Fibroblast of the aortic adventitia (primary cell): ENCODE data around the gene RAB17. TPM values are rescaled to one million over a fixed set of nuclear protein-coding genes. Genes with fewer than 3 reads are reported as not detected.

Experiments used
- DNase-seq: peaks from one replicate; pipeline ENCODE4 v3.0.0-alpha.2; 2010; ENCODE audit warnings: low read depth
- H3K4me3 ChIP-seq: 2 replicates; pipeline ENCODE4 v1.5.1; 2011; ENCODE audit warnings: low read depth, mild to moderate bottlenecking, control low read depth, low read length, moderate library complexity
- total RNA-seq: library from RNA; depleted of rRNA; stranded (reverse); fragments of >200 nt; gene quantifications from 2 replicates; pipeline ENCODE4 v1.2.3, GENCODE V29; 2012; ENCODE audit warnings: low replicate concordance
- TF ChIP-seq, protein P1 (sequence below): IDR thresholded peaks from 2 replicates; pipeline ENCODE4 v1.5.1; 2011; ENCODE audit warnings: mild to moderate bottlenecking, low read length, control low read depth, inconsistent platforms; ENCODE audit not compliant: insufficient read depth

Gene RAB17
- total RNA-seq, 1 donor: 0.54 TPM

DNA sequence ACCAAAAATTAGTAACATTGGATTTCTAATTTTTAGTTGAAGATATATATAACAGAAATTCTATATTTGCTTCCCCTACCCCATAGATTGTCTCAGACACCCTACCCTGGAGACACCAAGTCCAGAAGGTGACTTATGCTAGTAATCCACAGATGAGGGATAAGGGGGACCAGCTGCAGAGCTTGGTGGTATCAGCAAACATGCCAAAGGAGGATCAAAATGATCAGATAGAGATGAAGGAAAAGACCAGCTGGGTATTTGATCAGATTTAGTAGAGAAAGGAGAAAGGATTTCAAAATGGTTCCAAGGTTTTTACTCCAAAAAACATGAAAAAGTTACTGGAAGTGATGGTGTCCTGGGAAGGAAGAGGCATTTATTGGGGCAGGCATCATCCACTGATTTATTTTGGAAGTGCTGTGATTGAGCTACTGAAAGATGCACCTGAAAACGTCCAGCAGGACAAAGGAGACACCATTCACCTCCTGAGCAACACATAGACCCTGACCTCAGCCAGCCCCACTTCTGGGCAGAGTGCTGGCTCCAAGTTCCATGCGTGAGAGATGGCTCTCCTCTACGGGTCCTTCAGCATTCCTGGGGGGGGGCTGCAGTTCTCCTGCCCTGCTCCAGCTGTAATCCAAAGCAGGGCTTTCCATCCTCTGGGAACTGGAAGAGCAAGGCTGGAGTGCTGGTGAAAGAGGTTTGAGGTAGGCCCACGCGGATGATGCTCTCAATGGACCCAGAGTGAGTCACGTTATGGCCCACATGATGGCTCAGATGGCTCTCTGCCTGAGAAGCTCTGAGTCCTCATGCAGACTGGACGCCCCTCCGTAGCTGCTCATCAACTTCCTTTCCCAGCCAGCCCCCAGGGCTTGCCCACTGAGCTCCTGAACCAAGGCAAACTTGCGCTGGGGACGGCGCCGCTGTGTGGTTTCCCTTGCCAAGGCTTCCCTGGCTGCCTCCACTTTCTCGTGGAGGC, 33.2 kb upstream of the RAB17 start:
- peak; percentile 22 for DNase-seq
- TF ChIP-seq, protein P1, sequence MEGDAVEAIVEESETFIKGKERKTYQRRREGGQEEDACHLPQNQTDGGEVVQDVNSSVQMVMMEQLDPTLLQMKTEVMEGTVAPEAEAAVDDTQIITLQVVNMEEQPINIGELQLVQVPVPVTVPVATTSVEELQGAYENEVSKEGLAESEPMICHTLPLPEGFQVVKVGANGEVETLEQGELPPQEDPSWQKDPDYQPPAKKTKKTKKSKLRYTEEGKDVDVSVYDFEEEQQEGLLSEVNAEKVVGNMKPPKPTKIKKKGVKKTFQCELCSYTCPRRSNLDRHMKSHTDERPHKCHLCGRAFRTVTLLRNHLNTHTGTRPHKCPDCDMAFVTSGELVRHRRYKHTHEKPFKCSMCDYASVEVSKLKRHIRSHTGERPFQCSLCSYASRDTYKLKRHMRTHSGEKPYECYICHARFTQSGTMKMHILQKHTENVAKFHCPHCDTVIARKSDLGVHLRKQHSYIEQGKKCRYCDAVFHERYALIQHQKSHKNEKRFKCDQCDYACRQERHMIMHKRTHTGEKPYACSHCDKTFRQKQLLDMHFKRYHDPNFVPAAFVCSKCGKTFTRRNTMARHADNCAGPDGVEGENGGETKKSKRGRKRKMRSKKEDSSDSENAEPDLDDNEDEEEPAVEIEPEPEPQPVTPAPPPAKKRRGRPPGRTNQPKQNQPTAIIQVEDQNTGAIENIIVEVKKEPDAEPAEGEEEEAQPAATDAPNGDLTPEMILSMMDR: no peak
- no peak overlapping the region for H3K4me3 ChIP-seq

DNA sequence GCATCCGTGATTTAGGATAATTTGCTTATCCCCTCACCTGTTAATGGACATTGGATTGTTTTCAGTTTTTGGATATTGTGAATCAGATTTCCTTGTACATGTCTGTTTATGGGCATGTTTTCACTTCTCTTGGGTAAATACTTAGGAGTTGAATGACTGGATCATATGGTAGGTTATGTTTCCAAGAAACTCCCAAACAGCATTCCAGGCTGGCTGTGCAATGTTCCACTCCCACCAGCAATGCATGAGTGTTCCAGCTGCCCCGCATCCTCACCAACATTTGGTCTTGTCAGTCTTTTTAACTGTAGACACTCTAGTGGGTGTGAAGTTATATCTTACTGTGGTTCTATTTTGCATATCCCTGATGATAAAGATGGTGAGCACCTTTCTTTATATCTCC, 27.9 kb upstream of the RAB17 start:
- H3K4me3 ChIP-seq: no peak overlapping the region
- peak; percentile 76 for DNase-seq
- TF ChIP-seq, protein P1: no peak

DNA sequence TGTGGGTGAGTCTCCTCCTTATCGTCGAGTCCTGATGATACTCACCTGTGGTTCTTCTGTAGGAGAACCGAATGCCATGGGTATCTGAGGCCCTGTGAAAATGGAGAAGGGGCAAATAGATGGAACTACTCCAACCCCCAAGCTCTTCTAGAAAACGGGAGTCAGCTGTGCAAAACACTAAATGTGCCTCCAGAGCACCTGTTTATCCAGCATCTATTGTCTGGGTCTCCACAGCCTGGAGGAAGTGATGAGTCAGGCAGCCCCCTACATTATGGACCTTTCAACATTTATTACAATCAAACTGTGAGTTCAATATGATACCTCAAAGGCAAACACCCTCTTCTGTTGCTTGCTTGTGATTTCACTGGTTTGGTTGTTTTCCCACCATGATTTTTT, 27.1 kb upstream of the RAB17 start:
- TF ChIP-seq, protein P1: no peak
- DNase-seq: no peak

DNA sequence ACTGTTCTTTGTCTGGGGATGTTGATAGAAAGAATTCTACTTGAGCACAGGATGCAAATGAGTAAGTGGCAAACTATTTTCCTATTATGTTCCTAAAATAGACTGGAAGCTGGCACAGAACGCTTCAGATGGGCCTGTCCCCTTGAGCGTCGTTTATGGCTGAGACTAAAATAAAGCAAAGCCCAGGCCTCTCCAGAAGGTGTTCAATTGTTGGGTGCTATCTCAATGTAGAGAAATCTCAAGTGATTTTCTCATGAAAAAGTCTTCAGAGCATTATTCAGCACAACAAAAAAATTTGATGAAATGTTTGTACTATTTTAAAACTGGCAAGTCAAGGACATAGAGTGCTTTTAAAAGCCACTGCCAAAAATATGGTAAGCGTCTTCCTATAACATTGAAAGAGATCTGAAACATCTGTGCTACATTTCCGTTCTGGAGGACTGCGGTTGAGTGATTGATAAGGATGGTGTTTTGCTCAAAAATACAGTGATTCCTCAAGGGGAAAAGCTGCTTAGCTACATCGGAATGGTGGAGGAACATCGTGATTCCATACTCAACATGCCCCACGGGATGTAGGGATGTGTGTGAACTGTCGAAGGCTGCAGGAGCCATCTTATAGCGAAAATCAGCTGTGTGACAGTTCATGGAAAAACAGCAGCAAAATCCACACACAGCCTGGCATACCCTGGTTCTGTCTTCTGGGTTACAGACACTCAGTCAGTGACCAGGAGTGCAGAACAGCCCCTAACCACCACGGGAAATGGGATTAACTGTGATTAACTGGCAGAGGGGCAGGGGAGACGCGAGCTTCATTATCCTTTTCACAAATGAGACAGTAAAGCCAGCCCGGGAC, 26.4 kb upstream of the RAB17 start:
- H3K4me3 ChIP-seq: no peak overlapping the region
- TF ChIP-seq, protein P1: no peak
- DNase-seq: peak; percentile 91

More for the DNA sequence above, 27.1 kb upstream of the RAB17 start:
- no peak overlapping the region for H3K4me3 ChIP-seq

DNA sequence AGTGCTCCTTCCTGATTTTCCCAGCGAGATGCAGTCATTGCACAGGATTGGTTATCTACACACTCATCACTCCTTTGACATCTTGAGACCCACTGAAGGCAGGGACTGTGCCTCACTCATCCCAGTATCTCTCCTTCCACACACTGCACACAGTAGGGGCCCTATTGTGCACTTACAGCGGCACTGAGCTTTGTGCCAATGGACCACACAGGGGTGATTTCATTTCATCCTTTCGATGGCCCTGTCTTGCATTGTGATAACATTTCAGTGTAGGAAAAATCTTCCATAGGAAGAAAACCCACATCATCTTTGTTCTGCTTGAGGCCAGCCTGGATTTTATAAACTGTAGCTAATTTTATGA, 25.8 kb upstream of the RAB17 start:
- H3K4me3 ChIP-seq: no peak overlapping the region
- TF ChIP-seq, protein P1: no peak
- DNase-seq: no peak

DNA sequence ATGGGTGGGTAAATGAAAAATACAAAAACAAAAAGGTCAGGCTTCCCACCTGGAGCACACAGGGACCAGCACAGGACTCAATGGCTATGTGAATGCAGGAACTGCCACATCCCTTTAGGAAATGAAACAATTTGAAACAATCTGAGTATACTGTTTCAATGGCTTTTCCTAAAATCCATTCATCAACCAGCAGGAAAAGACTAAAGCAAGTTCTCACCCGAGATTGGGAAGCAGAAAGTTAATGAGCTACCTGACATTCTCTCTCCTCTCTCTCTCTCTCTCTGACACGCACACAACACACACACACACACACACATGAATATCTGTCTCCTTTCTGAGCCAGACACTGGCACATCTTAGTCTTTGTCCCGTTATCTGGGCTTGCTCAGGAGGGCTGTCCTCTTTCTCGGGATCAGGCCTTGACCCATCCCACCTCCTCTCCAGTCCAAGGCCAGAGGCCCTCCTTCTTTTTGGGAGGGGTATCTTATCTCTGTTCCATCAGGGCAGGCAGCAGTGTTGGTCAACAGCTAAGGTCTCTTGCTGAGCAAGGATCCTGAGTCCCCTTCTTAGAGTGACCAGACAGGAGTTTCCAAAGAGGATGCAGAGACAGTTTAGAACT, 25.2 kb upstream of the RAB17 start:
- DNase-seq: no peak
- no peak overlapping the region for H3K4me3 ChIP-seq
- TF ChIP-seq, protein P1: no peak
